ENCODE results near the gene JAK1. TPM values are rescaled to one million over a fixed set of nuclear protein-coding genes. Genes with fewer than 3 reads are reported as not detected.
"Not testable (repeated sequence)": the region's sequence is repeated elsewhere in the genome, so short reads cannot be mapped to it uniquely, and the experiment has no call there.

JAK1 gene
- total RNA-seq, 2 donors from 2014 or later = 84.3 to 117 TPM

- DNase-seq = no peak
- intact Hi-C loops (cut with DNase I, micrococcal nuclease) = no loop called here
- ATAC-seq = no peak
Observed at GRCh38 chr1:64834734-64835133, 131.6 kb downstream of the JAK1 start.

- DNase-seq (no peak), ATAC-seq (no peak)
- intact Hi-C loops (cut with DNase I, micrococcal nuclease) = no loop called here
Observed at GRCh38 chr1:64830030-64830651, 136.2 kb downstream of the JAK1 start.

DNA sequence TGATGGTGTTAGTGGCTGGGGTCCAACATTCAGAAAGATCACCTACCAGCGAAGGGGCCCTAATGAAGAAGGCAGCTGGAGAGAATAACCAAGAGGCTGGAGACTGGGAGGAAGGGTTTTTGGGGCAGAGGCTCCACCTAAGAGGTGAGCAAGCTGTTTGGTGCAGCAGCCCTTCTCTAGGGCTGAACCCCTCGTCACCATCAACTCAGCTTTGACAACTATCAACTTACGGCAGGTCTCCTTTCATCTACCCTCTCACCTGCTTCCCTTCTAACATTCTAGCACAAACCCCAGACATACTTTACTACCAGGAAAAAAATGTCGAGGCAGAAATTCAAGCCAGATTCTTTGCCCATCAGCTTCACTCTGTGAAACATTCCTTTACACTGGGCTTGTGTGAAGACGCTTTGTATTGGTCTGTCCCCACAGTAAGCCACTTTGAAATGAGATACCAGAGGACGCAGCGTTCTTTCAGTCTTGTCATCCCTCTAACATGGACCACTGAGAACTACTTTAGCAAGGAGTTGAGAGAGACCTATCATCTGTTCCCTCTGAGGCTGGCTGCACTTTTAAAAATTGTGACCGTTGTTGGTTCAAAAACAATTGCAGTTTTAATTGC is 136.8 kb downstream of the JAK1 start:
- ATAC-seq (no peak), DNase-seq (no peak)
- intact Hi-C loops (cut with DNase I, micrococcal nuclease) = loop anchor here in 1 of 2 donors (5.0 kb wide), 1 partner anchor 562 kb away; no protein-coding TSS in a partner anchor

DNA sequence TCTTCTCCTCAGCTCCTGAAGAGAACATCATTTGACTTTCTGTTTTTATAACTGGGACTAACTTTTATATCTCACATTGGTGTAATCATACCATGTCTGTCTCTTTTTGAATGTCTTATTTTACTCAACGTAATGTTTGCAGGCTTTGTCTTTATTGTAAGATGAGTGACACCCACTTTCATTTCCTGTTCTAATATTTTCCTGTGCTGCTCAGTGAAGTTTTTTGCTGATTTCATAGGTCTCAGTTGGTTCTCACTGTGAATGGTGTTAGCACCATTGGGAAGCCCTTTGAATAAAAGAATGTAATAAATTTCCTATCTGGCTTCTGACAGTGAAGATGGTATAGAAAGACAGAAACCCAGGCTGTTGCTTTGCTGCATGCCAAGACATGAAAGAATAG is 137.5 kb downstream of the JAK1 start:
- no peak for DNase-seq
- ATAC-seq = no peak
- intact Hi-C loops (cut with DNase I, micrococcal nuclease) = loop anchor here in 1 of 2 donors (5.0 kb wide), 1 partner anchor 562 kb away; no protein-coding TSS in a partner anchor

- no peak for DNase-seq
- peak; percentile 6 for ATAC-seq
- intact Hi-C loops (cut with DNase I, micrococcal nuclease) = loop anchor here in 1 of 2 donors (5.0 kb wide), 1 partner anchor 560 kb away; no protein-coding TSS in a partner anchor
Observed at GRCh38 chr1:64826991-64827390, 139.4 kb downstream of the JAK1 start.

GRCh38 chr1:64823691-64824476 is 142.5 kb downstream of the JAK1 start:
- DNase-seq = peak; percentile 51 to 77
- intact Hi-C loops (cut with DNase I, micrococcal nuclease) = loop anchor here in 1 of 2 donors (5.0 kb wide), 2 partner anchors 82 to 137 kb away; no protein-coding TSS in a partner anchor
- peak; percentile 80 for ATAC-seq

DNA sequence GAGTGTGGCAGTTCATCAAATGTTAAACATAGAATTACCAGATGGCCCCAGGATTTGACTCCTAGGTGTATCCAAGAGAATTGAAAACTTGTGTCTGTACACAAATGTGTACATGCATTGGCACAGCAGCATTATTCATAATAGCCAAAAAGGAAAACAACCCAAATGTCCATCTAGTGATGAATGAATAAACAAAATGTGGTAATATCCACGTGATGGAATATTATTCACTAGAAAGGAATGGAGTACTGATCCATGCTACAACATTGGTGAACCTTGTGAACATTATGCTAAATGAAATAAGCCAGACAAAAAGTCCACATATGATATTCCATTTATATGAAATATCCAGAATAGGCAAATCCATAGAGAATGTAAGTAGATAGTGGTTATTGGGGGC is 143.7 kb downstream of the JAK1 start:
- DNase-seq = no peak
- ATAC-seq = no peak
- intact Hi-C loops (cut with DNase I, micrococcal nuclease) = loop anchor here in 1 of 2 donors (5.0 kb wide), 2 partner anchors 80 to 135 kb away; no protein-coding TSS in a partner anchor

- ATAC-seq, DNase-seq: not testable (repeated sequence)
- intact Hi-C loops (cut with DNase I, micrococcal nuclease) = loop anchor here in 1 of 2 donors (5.0 kb wide), 2 partner anchors 78 to 133 kb away; no protein-coding TSS in a partner anchor
Observed at GRCh38 chr1:64820572-64820971, 145.8 kb downstream of the JAK1 start.

- ATAC-seq; intact Hi-C loops (cut with DNase I, micrococcal nuclease); DNase-seq: not testable (repeated sequence)
Observed at GRCh38 chr1:64817364-64817763, 149.0 kb downstream of the JAK1 start.

GRCh38 chr1:64814427-64814826 is 151.9 kb downstream of the JAK1 start:
- ATAC-seq = no peak
- intact Hi-C loops (cut with DNase I, micrococcal nuclease) = no loop called here
- no peak for DNase-seq

DNA sequence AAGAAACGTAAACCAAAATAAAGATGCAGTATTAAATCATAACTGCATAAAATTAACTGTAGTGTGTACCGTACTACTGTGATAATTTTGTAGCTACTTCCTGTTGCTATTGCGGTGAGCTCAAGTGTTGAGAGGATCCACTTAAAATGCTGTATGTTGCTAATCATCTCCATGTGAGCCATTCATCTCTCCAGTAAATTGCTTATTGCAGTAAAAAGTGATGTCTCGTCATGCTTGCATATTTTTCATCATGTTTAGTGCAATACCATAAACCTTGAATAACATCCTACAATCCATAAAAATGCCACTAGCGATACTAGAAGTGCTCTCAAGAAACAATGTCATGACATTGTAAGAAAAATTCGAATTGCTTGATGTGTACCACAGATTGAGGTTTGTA is 155.2 kb downstream of the JAK1 start:
- no peak for DNase-seq
- ATAC-seq = no peak
- intact Hi-C loops (cut with DNase I, micrococcal nuclease) = no loop called here

DNA sequence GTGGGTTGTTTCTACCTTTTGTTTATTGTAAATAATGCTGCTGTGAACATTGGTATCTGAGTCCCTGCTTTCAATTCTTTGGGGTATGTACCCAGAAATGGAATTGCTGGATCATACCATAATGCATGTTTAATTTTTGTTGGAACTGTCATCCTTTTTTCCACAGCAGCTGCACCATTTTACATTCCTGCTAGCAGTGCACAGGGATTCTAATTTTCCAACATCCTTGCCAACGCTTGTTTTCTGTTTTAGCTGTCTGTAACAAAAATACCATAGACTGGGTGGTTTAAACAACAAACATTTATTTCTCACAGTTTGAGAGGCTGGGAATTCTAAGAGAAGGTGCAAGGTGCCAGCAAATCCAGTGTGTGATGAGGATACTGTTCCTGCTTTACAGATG is 156.3 kb downstream of the JAK1 start:
- DNase-seq = no peak
- intact Hi-C loops (cut with DNase I, micrococcal nuclease) = no loop called here
- no peak for ATAC-seq

- intact Hi-C loops (cut with DNase I, micrococcal nuclease) = no loop called here
- no peak for ATAC-seq
- no peak for DNase-seq
Observed at GRCh38 chr1:64809309-64809708, 157.0 kb downstream of the JAK1 start.

DNA sequence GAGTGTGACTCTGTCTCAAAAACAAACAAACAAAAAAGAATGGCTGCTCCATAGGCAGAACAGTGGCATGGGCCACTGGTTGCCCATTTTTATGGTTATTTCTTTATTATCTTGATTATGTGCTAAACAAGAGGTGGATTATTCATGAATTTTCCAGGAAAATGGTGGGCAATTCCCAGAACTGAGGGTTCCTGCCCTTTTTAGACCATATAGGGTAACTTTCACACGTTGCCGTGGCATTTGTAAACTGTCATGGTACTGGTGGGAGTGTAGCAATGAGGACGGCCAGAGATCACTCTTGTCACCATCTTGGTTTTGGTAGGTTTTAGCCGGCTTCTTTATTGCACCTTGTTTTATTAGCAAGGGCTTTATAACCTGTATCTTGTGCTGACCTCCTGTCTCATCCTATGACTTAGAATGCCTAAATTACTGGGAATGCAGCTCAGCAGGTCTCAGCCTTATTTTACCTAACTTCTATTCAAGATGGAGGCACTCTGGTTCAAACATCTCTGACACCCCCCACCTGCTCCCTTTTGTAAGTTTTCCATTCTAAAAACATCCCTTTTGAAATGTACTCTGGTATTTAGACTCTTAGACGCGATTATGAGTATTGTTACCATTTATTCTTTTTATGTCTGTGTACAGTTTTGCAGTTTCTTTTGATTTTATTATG is 164.4 kb downstream of the JAK1 start:
- intact Hi-C loops (cut with DNase I, micrococcal nuclease) = no loop called here
- no peak for ATAC-seq
- DNase-seq = no peak

DNA sequence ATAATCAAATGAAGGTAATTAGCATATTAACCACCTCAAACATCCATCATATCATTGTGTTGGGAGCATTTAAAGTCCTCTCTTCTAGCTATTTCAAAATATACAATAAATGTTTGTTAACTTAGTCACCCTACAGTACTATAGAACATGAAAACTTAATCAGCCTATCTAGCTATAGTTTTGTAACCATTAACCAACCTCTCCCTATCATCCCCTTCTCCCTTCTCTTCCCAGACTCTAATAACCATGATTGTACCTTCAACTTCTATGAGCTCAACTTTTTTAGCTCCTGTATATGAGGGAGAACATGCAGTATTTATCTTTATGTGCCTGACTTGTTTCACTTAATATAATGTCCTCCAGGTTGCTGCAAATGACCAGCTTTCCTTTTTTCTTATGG is 167.5 kb downstream of the JAK1 start:
- ATAC-seq = peak; percentile 92
- intact Hi-C loops (cut with DNase I, micrococcal nuclease) = no loop called here
- DNase-seq = no peak

DNA sequence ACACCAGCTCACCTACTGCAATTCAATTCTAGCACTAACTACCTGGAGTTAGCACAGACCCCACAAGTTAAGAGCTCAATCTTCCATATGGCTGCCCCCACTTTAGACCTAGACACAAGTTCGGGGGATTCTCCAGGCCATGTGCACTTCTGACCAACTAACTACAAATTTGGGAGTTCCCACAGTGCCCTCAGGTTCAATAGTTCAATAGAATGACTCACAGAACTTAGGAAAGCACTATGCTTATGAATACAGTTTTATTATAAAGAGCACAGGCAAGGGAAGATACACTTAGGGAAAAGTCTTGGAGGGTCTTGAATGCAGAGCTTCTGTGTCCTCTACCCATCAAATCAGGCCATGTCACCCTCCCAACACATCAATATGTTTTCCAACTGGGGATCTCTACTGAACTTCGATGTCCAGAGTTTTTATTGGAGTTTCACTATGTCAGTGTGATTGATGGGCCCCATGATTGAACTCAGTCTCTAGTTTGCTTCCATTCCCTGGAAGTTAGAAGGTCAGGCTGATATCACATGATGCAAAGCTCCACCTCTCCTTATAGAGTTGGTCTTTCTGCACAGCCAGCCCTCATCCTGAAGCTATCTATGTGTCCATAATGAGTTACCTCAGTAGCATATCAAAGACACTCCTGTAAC is 175.4 kb downstream of the JAK1 start:
- intact Hi-C loops (cut with DNase I, micrococcal nuclease) = no loop called here
- ATAC-seq (peak; percentile 53), DNase-seq (no peak)

All from left colon (tissue), 2 donors.